HG03025 (cell line): ENCODE results near the gene GCK.
A peak's percentile ranks its signal among the peaks of the same experiment; 100 is the strongest.
"Not testable (repeated sequence)": the region's sequence is repeated elsewhere in the genome, so short reads cannot be mapped to it uniquely, and the experiment has no call there.

ENCODE experiments used
- ATAC-seq: cut with Tn5 transposase; IDR thresholded peaks from one replicate; pipeline ENCODE4 v1.9.1; 2021; ENCODE audit warnings: mild to moderate bottlenecking, moderate library complexity; ENCODE audit not compliant: unreplicated experiment, low FRiP score

GCK gene

GRCh38 chr7:44210107-44210506 is 20.9 kb upstream of the GCK start:
- ATAC-seq: no peak

- ATAC-seq: no peak
These were observed 18.8 kb upstream of the GCK start for GRCh38 chr7:44208085-44208484.

- ATAC-seq: no peak
These were observed 16.8 kb upstream of the GCK start for GRCh38 chr7:44206008-44206407.

- no peak for ATAC-seq
These were observed 12.6 kb upstream of the GCK start for GRCh38 chr7:44201813-44202212.

- ATAC-seq: peak; percentile 97
These were observed 11.6 kb upstream of the GCK start, which contains the start of gene YKT6 for GRCh38 chr7:44200699-44201461. Gene YKT6 (plus strand): TSS chr7:44200978. CDS start chr7:44201136, 158 bp downstream.

GRCh38 chr7:44200163-44200562 is 10.9 kb upstream of the GCK start:
- ATAC-seq: not testable (repeated sequence)

- no peak for ATAC-seq
These were observed 8.2 kb upstream of the GCK start for GRCh38 chr7:44197474-44197873.

GRCh38 chr7:44196450-44196872 is 7.2 kb upstream of the GCK start:
- no peak for ATAC-seq

- ATAC-seq: no peak
These were observed 6.7 kb upstream of the GCK start for GRCh38 chr7:44195889-44196288.

- ATAC-seq: no peak
These were observed 5.4 kb upstream of the GCK start for GRCh38 chr7:44194562-44195145.

- no peak for ATAC-seq
These were observed 4.8 kb upstream of the GCK start for GRCh38 chr7:44194069-44194468.

GRCh38 chr7:44193011-44193802 is 4.0 kb upstream of the GCK start:
- no peak for ATAC-seq

- ATAC-seq: no peak
These were observed 1.9 kb upstream of the GCK start for GRCh38 chr7:44191171-44191570.

GRCh38 chr7:44189993-44190872 is 994 bp upstream of the GCK start:
- ATAC-seq: no peak

GRCh38 chr7:44188480-44189225 is 586 bp downstream of the GCK start:
- ATAC-seq: no peak

- ATAC-seq: no peak
These were observed 1.4 kb downstream of the GCK start for GRCh38 chr7:44187636-44188416.

GRCh38 chr7:44186736-44187135 is 2.5 kb downstream of the GCK start:
- ATAC-seq: no peak

GRCh38 chr7:44185729-44186128 is 3.5 kb downstream of the GCK start:
- ATAC-seq: no peak

- ATAC-seq: no peak
These were observed 4.3 kb downstream of the GCK start for GRCh38 chr7:44184873-44185446.
